Measurements from ENCODE around the gene PAPLN. TPM values are rescaled to one million over a fixed set of nuclear protein-coding genes. Genes with fewer than 3 reads are reported as not detected.
A peak's percentile ranks its signal among the peaks of the same experiment; 100 is the strongest.

The PAPLN gene
- polyA plus RNA-seq, 4 donors: 20.9 to 28.4 (median 24.3) TPM

GRCh38 chr14:73227812-73228781 is 9.2 kb upstream of the PAPLN start:
- no peak for DNase-seq (ENCODE audit: low read depth in 4 of 4, low spot score in 3 of 4)

DNA sequence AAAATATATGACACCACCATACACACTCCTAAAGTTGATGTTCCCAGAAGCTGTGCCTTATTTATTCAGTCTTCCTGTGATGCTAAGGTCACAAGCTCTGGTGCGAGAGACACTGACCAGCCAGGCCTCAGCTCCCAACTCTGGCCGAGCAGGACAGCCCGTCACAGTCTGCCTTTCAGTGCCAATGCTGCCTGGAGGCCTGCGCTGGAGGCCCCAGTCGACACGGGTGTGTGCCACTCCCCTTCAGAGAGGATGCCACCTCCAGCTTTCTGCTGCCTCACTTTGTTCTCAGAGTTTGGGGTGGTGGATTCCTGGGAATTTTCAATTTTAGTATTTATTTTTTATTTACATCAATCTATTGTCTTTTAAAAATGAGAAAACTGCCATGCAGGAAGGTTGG is 7.3 kb upstream of the PAPLN start:
- DNase-seq (ENCODE audit: low read depth in 4 of 4, low spot score in 3 of 4): no peak

GRCh38 chr14:73231981-73232851 is 5.1 kb upstream of the PAPLN start:
- DNase-seq (ENCODE audit: low read depth in 4 of 4, low spot score in 3 of 4): no peak

- no peak for DNase-seq (ENCODE audit: low read depth in 4 of 4, low spot score in 3 of 4)
These were observed 4.3 kb upstream of the PAPLN start for GRCh38 chr14:73232984-73233383.

GRCh38 chr14:73233564-73233963 is 3.7 kb upstream of the PAPLN start:
- no peak for DNase-seq (ENCODE audit: low read depth in 4 of 4, low spot score in 3 of 4)

GRCh38 chr14:73234029-73234428 is 3.3 kb upstream of the PAPLN start:
- no peak for DNase-seq (ENCODE audit: low read depth in 4 of 4, low spot score in 3 of 4)

DNA sequence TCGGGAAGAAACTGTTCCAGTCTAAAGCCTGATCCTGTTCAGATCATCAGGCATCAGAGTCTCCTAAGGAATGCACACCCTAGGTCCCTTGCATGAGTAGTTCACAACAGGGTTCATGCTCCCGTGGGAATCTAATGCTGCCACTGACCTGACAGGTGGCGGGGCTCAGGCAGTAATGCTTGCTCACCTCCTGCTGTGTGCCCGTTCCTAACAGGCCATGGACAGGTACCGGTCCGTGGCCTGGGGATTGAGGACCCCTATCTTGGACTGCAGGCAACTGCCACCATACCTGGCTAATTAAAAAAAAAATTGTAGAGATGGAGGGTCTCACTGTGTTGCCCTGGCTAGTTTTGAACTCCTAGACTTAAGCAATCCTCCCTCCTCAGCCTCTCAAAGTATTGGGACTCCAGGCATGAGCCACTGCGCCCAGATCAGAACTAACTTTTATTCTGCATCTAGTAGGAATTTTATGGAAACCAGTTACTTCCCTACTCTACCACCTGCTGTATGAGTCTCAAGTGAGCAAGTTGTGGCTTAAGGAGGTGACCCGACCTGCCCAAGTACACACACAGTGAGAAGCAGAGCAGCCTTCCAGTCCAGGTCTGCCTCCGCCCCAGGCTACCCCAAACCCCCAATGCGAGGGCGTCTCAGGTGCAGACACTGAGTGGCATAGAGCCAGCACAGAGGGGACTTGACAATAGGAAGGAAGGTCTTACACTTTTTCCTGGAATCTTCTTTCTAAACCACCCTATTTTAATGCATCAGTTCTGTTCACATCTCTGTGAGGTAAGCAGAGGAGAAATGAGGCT is 2.5 kb upstream of the PAPLN start:
- DNase-seq (ENCODE audit: low read depth in 4 of 4, low spot score in 3 of 4): no peak

- DNase-seq (ENCODE audit: low read depth in 4 of 4, low spot score in 3 of 4): peak in 2 of 4 donors; percentile 73 to 74
These were observed 1.7 kb upstream of the PAPLN start for GRCh38 chr14:73235531-73236155.

- DNase-seq (ENCODE audit: low read depth in 4 of 4, low spot score in 3 of 4): no peak
These were observed 1.1 kb upstream of the PAPLN start for GRCh38 chr14:73236157-73236556.

DNA sequence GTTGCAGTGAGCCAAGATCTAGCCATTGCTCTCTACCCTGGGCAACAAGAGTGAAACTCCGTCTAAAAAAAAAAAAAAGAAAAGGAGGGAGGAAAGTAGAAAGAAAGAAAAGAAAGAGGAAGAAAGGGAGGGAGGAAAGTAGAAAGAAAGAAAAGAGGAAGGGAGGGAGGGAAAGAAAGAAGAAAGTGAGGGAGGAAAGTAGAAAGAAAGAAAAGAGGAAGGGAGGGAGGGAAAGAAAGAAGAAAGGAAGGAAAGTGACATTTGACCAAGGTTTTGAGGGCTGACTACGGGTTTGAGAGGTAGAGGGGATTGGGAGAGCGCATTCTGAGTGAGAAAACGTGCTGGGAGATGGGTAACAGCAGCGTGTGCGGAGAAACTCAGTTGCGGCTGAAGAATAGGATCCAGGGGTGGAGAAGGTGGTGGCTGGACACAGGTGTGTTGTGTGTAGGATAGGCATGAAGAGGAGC is 521 bp upstream of the PAPLN start:
- no peak for DNase-seq (ENCODE audit: low read depth in 4 of 4, low spot score in 3 of 4)

DNA sequence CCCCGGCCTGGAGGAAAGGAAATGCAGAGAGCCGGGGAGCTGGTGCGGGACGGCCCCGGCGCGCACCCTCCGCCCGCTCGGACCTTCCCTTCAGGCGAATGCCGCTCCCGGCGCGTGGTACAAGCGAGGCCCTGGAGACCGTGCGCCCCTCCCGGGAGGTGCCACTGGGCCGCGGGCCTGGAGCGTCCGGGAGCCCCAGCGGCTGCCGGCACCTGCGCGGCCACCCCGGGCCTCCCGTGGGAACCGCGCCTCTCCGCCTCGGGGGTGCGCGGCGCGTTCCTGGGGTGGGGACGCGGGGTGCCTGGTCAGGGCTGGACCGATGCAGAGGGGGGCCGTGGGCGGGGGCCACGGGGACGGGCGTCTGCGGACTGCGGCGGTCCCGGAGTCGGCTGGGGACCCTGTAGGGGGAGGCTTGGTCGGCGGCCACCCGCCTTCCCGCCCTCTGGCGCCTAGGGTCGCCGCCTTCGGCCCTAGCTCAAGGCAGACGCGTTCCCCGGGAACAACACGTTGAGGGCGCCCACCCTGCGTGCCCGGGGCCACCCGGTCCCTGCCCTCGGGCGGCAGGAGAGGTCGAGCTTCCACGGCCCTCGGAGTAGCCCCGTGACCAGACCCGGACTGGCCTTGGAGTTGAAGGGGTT is 599 bp downstream of the PAPLN start:
- DNase-seq (ENCODE audit: low read depth in 4 of 4, low spot score in 3 of 4): no peak

DNA sequence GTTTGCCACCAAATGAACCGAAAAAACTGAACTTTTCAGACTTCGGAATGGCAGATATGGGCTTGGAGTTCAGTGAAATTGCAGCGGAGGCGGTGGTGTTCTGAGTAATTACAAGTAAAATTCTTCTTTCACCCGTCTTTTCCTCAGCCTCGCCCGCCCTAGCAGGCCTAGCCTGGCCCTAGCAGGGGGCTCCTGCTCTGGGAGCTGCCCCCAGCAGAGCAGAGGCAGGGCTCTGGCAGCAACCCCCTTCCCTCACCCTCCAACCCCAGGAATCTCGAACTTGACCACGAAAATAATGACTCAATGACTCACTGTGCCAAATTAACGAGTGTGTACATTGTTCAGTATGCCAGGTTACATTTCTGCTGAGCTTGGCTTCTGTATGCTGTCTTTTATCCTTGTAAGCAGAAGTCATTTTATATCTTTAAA is 1.1 kb downstream of the PAPLN start:
- no peak for DNase-seq (ENCODE audit: low read depth in 4 of 4, low spot score in 3 of 4)

DNA sequence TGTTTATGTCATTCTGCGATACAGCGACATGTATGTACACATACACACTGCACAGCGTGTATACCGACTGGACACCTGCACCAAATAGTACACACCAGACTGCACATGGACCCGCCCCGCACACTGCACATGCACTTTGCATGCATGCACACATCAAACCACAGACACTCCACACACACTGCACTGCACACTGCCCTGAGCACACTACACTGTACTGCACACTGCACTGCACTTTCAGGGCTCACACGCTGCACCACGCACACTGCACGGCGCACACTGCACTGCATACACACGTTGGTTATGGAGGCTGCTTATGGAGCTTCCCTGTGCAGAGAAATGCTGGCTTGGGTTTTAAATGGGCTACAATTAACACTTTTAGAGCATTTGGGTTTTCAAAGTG is 1.6 kb downstream of the PAPLN start:
- DNase-seq (ENCODE audit: low read depth in 4 of 4, low spot score in 3 of 4): no peak

GRCh38 chr14:73239393-73240241 is 2.3 kb downstream of the PAPLN start:
- DNase-seq (ENCODE audit: low read depth in 4 of 4, low spot score in 3 of 4): no peak

DNA sequence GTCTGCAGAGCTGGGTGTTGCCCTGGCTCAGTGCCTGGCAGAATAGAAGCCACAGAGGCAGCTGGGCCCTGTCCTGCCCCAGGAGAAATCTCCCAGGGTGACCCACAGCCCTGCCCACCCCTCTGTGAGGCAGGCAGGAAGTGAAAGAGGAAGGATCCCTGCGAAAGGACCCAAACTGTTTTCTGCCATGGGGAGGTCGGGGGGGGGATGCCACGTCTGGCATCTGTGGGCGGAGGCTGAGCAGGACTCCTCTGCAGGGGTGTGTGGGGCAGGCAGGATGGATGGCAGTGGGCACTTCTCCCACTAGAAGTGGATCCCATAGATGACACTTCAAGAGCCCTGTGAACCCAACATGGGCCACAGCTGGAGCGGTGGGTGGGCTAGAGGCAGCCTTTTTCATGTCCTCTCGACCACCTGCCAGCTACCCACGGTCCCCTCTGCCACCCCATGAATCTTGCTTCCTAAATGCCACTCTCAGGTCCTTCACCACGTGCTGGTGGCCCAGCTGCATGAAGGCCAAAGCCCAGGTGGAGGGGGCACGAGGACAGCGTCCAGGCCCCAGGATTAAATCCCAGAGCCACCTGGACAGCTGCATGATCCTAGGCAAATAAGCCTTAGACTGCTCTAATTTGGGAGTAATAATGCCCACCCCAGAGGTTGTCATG is 3.6 kb downstream of the PAPLN start:
- DNase-seq (ENCODE audit: low read depth in 4 of 4, low spot score in 3 of 4): no peak

- DNase-seq (ENCODE audit: low read depth in 4 of 4, low spot score in 3 of 4): no peak
These were observed 4.3 kb downstream of the PAPLN start for GRCh38 chr14:73241481-73242165.

DNA sequence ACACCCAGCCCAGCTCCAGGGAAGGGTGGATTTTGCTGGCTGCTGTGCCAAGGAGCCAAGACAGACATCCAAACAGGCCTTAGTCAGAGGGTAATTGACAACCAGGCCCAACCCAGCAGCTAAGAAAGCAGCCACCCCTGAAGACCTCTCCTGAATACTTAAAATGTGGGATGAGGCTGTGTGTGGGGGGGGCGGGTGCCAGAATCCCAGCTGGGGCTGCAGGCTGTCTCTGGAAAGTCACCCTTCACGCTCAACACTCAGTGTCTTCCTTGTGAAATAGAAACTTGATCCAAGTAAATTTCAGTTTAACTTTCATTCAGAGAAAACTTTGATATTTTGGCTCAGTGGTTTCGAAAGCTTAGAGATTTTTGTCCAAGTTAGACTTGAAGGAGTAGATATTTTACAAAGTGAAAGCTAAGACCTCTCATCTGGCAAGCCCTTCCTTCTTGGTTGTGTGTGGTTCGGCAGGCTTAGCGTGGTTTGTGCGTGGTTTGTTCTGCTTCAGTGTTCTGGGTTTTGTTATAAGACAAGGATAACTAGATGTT is 5.1 kb downstream of the PAPLN start:
- DNase-seq (ENCODE audit: low read depth in 4 of 4, low spot score in 3 of 4): no peak

All from right renal pelvis (tissue), 4 donors.